Neural cell (in vitro differentiated cells): ENCODE results near the gene SLC13A1. TPM values are rescaled to one million over a fixed set of nuclear protein-coding genes. Genes with fewer than 3 reads are reported as not detected.

Source experiments
- H2AFZ ChIP-seq: fragments of 200-600, 300-800 bp; sonication (generic), shearing (Covaris generic); 2 replicates; pipeline ENCODE4 v1.6.0; 2014; ENCODE audit warnings: low read depth, mild to moderate bottlenecking, antibody characterized with exemption, low read length, moderate library complexity
- H3F3A ChIP-seq: fragments of 200-600 bp; shearing (Covaris generic); 2 replicates; pipeline ENCODE4 v1.6.1; 2016; ENCODE audit warnings: mild to moderate bottlenecking, moderate library complexity, mixed read lengths, antibody characterized with exemption, low read length; ENCODE audit not compliant: insufficient read depth, poor library complexity, severe bottlenecking
- H3K27ac ChIP-seq: fragments of 200-600, 300-800 bp; sonication (generic), shearing (Covaris generic); 2 replicates; pipeline ENCODE4 v1.5.1; 2014; ENCODE audit warnings: mild to moderate bottlenecking, low read length, moderate library complexity
- H3K27me3 ChIP-seq: fragments of 300-800, 200-600 bp; sonication (generic), shearing (Covaris generic); 2 replicates; pipeline ENCODE4 v1.6.0; 2014; ENCODE audit warnings: mild to moderate bottlenecking, low read depth, low read length, moderate library complexity; ENCODE audit not compliant: insufficient read depth
- H3K36me3 ChIP-seq: fragments of 300-800, 200-600 bp; sonication (generic), shearing (Covaris generic); 2 replicates; pipeline ENCODE4 v1.5.1; 2014; ENCODE audit warnings: mild to moderate bottlenecking, antibody characterized with exemption, low read length, moderate library complexity; ENCODE audit not compliant: insufficient read depth
- H3K4me2 ChIP-seq: fragments of 300-800, 200-600 bp; sonication (generic), shearing (Covaris generic); 2 replicates; pipeline ENCODE4 v1.6.0; 2014; ENCODE audit warnings: mild to moderate bottlenecking, low read length
- H3K4me3 ChIP-seq: fragments of 300-800, 200-600 bp; sonication (generic), shearing (Covaris generic); 2 replicates; pipeline ENCODE4 v1.5.1; 2014; ENCODE audit warnings: mild to moderate bottlenecking, low read length, moderate library complexity
- H3K79me2 ChIP-seq: fragments of 200-600 bp; shearing (Covaris generic); replicated peaks from 2 replicates; pipeline ENCODE4 v1.6.0; 2014; ENCODE audit warnings: mild to moderate bottlenecking, low read length, moderate library complexity; ENCODE audit not compliant: insufficient read depth
- H3K9ac ChIP-seq: fragments of 300-800, 200-600 bp; sonication (generic), shearing (Covaris generic); 2 replicates; pipeline ENCODE4 v1.6.1; 2016; ENCODE audit warnings: mild to moderate bottlenecking, low read length, mixed read lengths
- H3K9me2 ChIP-seq: fragments of 200-600 bp; shearing (Covaris generic); 2 replicates; pipeline ENCODE4 v1.6.1; 2016; ENCODE audit warnings: mild to moderate bottlenecking, low read length, mixed read lengths; ENCODE audit not compliant: insufficient read depth
- H3K9me3 ChIP-seq: fragments of 200-600, 300-800 bp; sonication (generic), shearing (Covaris generic); 2 replicates; pipeline ENCODE4 v1.6.1; 2016; ENCODE audit warnings: mild to moderate bottlenecking, mixed run types, low read length, moderate library complexity, mixed read lengths
- H4K20me1 ChIP-seq: fragments of 200-600 bp; shearing (Covaris generic); 2 replicates; pipeline ENCODE4 v1.6.1; 2016; ENCODE audit warnings: mild to moderate bottlenecking, mixed run types; ENCODE audit not compliant: insufficient read depth
- CTCF ChIP-seq: fragments of 450-650 bp; IDR thresholded peaks from 2 replicates; pipeline ENCODE4 v1.5.1; 2014; ENCODE audit warnings: antibody characterized with exemption, mild to moderate bottlenecking, moderate library complexity; ENCODE audit not compliant: poor library complexity, severe bottlenecking
- EP300 ChIP-seq: fragments of 450-650 bp; conservative IDR thresholded peaks from 2 replicates; pipeline ENCODE4 v1.6.1; 2014; ENCODE audit warnings: antibody characterized with exemption, mild to moderate bottlenecking, moderate library complexity; ENCODE audit not compliant: poor library complexity, severe bottlenecking
- EZH2 ChIP-seq: fragments of 200-600, 300-800 bp; shearing (Covaris generic), sonication (generic); IDR thresholded peaks from 2 replicates; pipeline ENCODE4 v1.6.1; 2014; ENCODE audit warnings: antibody characterized with exemption, low read length, borderline replicate concordance, mild to moderate bottlenecking; ENCODE audit not compliant: insufficient read depth, poor library complexity, severe bottlenecking
- MXI1 ChIP-seq: fragments of 450-650 bp; conservative IDR thresholded peaks from 2 replicates; pipeline ENCODE4 v1.6.1; 2014; ENCODE audit warnings: antibody characterized with exemption, mild to moderate bottlenecking; ENCODE audit not compliant: poor library complexity, severe bottlenecking
- POLR2AphosphoS5 ChIP-seq: IDR thresholded peaks from 2 replicates; pipeline ENCODE4 v1.6.1; 2012
- RAD21 ChIP-seq: fragments of 450-650 bp; conservative IDR thresholded peaks from 2 replicates; pipeline ENCODE4 v1.6.1; 2014; ENCODE audit warnings: antibody characterized with exemption, mild to moderate bottlenecking, moderate library complexity
- SMC3 ChIP-seq: fragments of 450-650 bp; conservative IDR thresholded peaks from 2 replicates; pipeline ENCODE4 v1.6.1; 2014; ENCODE audit warnings: antibody characterized with exemption, mild to moderate bottlenecking, moderate library complexity; ENCODE audit not compliant: poor library complexity
- TAF1 ChIP-seq: IDR thresholded peaks from 2 replicates; pipeline ENCODE4 v1.6.1; 2012; ENCODE audit warnings: low read depth
- polyA plus RNA-seq: library from polyadenylated mRNA; depleted of rRNA; stranded (reverse); fragments of >200 nt; gene quantifications from 2 replicates; pipeline ENCODE4 v1.2.3, GENCODE V29; 2014
- TF ChIP-seq, protein P1 (sequence below): IDR thresholded peaks from 2 replicates; pipeline ENCODE4 v1.6.1; 2012; ENCODE audit warnings: borderline replicate concordance

SLC13A1 gene
- polyA plus RNA-seq, 1 donor from 2014 or later = not detected

- Histone ChIP-seq H3K27me3 (no peaks in the 10 kb centered on the region), H3K36me3 (no peaks in the 10 kb centered on the region), H3K9me2 (no peaks in the 10 kb centered on the region), H3K4me2 (no peak overlapping the region), H2AFZ (no peak overlapping the region), H3K4me3 (no peak overlapping the region), H3F3A (no peaks in the 10 kb centered on the region), H3K27ac (no peak overlapping the region), H3K79me2 (no peaks in the 10 kb centered on the region), H3K9me3 (no peaks in the 10 kb centered on the region), H4K20me1 (no peaks in the 10 kb centered on the region), H3K9ac (no peak overlapping the region)
- no peak for TF ChIP-seq EZH2
- TF ChIP-seq SMC3 = no peak
- TF ChIP-seq CTCF = no peak
- no peak for TF ChIP-seq RAD21
- TF ChIP-seq EP300 = no peak
- TF ChIP-seq MXI1 = no peak
- TF ChIP-seq TAF1 = no peak
- no peak for TF ChIP-seq POLR2AphosphoS5
- TF ChIP-seq, protein P1, sequence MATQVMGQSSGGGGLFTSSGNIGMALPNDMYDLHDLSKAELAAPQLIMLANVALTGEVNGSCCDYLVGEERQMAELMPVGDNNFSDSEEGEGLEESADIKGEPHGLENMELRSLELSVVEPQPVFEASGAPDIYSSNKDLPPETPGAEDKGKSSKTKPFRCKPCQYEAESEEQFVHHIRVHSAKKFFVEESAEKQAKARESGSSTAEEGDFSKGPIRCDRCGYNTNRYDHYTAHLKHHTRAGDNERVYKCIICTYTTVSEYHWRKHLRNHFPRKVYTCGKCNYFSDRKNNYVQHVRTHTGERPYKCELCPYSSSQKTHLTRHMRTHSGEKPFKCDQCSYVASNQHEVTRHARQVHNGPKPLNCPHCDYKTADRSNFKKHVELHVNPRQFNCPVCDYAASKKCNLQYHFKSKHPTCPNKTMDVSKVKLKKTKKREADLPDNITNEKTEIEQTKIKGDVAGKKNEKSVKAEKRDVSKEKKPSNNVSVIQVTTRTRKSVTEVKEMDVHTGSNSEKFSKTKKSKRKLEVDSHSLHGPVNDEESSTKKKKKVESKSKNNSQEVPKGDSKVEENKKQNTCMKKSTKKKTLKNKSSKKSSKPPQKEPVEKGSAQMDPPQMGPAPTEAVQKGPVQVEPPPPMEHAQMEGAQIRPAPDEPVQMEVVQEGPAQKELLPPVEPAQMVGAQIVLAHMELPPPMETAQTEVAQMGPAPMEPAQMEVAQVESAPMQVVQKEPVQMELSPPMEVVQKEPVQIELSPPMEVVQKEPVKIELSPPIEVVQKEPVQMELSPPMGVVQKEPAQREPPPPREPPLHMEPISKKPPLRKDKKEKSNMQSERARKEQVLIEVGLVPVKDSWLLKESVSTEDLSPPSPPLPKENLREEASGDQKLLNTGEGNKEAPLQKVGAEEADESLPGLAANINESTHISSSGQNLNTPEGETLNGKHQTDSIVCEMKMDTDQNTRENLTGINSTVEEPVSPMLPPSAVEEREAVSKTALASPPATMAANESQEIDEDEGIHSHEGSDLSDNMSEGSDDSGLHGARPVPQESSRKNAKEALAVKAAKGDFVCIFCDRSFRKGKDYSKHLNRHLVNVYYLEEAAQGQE = no peak
Measured at GRCh38 chr7:123169065-123169464, 30.7 kb downstream of the SLC13A1 start.

DNA sequence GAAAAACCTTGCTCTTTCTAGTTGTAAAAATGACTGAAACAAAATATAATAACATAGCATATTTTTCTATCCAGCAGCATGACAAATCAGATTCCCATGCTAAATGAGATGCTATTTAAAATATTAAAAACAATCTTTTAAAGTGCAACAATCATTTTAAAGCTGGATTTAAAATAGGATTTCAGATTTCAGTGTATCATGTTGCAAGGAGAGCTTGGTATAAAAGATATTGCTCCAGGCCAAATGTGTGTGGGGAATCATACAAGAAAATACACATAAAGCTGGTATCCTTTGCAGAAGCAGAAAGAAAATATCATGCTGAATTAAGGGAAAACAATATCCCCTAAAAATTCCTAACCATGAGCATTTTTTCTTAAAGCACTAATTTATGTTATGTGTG lies 42.2 kb downstream of the SLC13A1 start:
- TF ChIP-seq EP300 (no peak), POLR2AphosphoS5 (no peak), CTCF (no peak), RAD21 (no peak), SMC3 (no peak), MXI1 (no peak), EZH2 (no peak)
- TF ChIP-seq, protein P1 = no peak

More for the DNA sequence above, 42.2 kb downstream of the SLC13A1 start:
- Histone ChIP-seq H3K9me3 (no peaks in the 10 kb centered on the region), H3K4me3 (no peak overlapping the region), H3F3A (no peaks in the 10 kb centered on the region), H3K36me3 (no peaks in the 10 kb centered on the region), H3K27me3 (no peaks in the 10 kb centered on the region), H3K79me2 (no peaks in the 10 kb centered on the region), H3K9ac (no peak overlapping the region), H3K4me2 (no peak overlapping the region), H3K9me2 (no peaks in the 10 kb centered on the region), H4K20me1 (no peaks in the 10 kb centered on the region), H2AFZ (no peak overlapping the region), H3K27ac (no peak overlapping the region)
